Measurements from ENCODE around the gene PPP1R37.

Gene PPP1R37

DNA sequence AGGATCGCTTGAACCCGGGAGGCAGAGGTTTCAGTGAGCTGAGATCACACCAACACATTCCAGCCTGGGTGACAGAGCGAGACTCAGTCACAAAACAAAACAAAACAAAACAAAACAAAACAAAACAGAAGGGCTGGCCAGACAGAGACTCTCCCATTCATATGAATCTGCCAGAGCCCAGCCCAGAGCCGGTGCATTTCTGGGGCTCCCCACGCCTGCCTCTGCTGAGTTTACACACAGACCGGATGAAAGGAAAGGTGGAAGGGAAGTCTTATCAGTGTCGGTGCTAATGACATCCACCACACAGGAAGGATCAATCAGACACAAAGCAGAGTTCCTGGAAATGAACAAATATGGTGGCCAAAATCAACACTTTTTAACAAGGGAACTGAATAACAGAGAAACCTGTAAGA is 78.2 kb downstream of the PPP1R37 start:
- H3K36me3 ChIP-seq (ENCODE audit: control insufficient read depth, insufficient read depth, low read length) = no peaks in the 10 kb centered on the region
- WGBS (ENCODE audit: insufficient coverage, insufficient read length) = no CpG with 5 or more reads among the region's 7 CpGs
- DNase-seq (ENCODE audit: low read depth, low spot score) = no peak
- H3K4me1 ChIP-seq (ENCODE audit: control insufficient read depth, insufficient read depth, low read length) = peaks cover 3% of the 10 kb centered on the region; the same call in 1 of the 2 replicates
- no peaks in the 10 kb centered on the region for H3K27me3 ChIP-seq (ENCODE audit: control insufficient read depth, insufficient read depth, low read length)
- no peaks in the 10 kb centered on the region for H3K9me3 ChIP-seq (ENCODE audit: control insufficient read depth, insufficient read depth, low read length)
- H3K27ac ChIP-seq (ENCODE audit: low read length) = no peak overlapping the region
- no peak overlapping the region for H3K4me3 ChIP-seq (ENCODE audit: low read length)

DNA sequence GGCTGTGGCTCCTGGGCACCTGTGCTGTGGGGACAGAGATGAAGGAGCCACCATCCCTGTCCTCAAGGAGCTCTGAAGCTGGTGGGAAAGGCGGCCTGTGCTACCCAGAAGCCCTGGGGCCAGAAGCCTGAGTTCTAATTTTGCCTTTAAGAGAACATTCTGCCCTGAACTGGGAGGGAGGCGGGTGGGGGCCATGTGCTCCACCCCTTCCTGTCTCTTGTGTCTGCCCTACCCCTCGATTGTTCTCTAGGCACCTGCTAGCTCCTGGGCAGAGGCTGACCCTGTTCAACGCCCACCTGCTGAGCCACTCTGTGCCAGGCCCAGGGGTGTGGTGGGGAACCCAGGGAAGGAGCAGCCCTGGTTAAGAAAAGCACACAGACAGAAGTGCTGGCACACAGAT is 79.2 kb downstream of the PPP1R37 start:
- Histone ChIP-seq H3K4me3 (ENCODE audit: low read length) (no peak overlapping the region), H3K36me3 (ENCODE audit: control insufficient read depth, insufficient read depth, low read length) (no peaks in the 10 kb centered on the region), H3K9me3 (ENCODE audit: control insufficient read depth, insufficient read depth, low read length) (no peaks in the 10 kb centered on the region), H3K27ac (ENCODE audit: low read length) (no peak overlapping the region), H3K4me1 (ENCODE audit: control insufficient read depth, insufficient read depth, low read length) (no peaks in the 10 kb centered on the region; the same call in 1 of the 2 replicates), H3K27me3 (ENCODE audit: control insufficient read depth, insufficient read depth, low read length) (no peaks in the 10 kb centered on the region)
- no CpG with 5 or more reads among the region's 4 CpGs for WGBS (ENCODE audit: insufficient coverage, insufficient read length)
- no peak for DNase-seq (ENCODE audit: low read depth, low spot score)

DNA sequence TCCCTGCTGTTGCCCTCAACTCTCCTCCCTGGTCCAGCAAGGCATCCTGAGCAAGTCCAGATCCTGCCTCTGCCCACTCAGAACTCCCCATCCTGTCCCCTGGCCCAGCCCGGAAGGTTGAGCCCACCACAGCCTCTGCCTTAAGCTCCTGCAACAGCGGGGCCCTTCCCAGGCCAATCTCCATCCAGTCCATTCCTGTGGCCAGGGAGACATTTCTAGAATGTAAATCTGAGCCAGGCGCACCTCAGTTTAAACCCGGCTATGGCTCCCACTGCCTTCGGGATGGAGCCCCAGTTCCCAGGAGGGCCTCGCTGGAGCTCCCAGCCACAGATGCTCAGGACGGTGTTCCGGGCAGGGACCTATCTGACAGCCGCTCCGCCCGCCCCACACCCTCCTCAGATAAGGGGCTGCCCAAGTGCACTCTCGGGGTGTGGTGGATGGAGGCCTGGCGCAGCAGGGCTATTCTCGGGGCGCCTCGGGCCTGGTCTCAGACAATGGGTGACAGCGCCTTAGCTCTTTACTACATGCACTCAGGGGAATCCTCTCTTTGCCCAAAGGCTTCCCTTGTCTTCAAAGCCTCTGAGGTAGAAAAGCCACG is 79.7 kb downstream of the PPP1R37 start:
- no peak for DNase-seq (ENCODE audit: low read depth, low spot score)
- no peak overlapping the region for H3K4me3 ChIP-seq (ENCODE audit: low read length)
- no peaks in the 10 kb centered on the region for H3K27me3 ChIP-seq (ENCODE audit: control insufficient read depth, insufficient read depth, low read length)
- H3K4me1 ChIP-seq (ENCODE audit: control insufficient read depth, insufficient read depth, low read length) = no peaks in the 10 kb centered on the region; the same call in 1 of the 2 replicates
- no CpG with 5 or more reads among the region's 18 CpGs for WGBS (ENCODE audit: insufficient coverage, insufficient read length)
- no peak overlapping the region for H3K27ac ChIP-seq (ENCODE audit: low read length)
- no peaks in the 10 kb centered on the region for H3K36me3 ChIP-seq (ENCODE audit: control insufficient read depth, insufficient read depth, low read length)
- H3K9me3 ChIP-seq (ENCODE audit: control insufficient read depth, insufficient read depth, low read length) = no peaks in the 10 kb centered on the region

DNA sequence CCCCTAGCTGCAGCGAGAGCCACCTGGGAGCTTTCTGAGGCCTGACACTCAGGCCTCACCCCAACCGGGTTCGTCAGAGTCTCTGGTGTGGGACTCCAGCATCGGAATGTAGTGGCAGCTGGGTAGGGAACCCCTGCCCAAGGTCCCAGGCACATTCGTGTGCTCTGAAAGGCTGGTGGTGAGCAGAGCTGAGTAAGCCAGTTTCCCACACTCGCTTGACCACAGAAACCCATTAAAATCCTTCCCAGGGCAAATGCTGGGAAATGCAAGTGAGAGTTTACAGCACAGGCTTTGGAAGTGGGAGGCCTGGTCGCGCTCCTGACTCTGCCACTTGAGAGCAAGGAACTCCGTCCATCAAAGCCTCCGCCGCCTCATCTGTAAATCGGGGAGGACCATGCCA is 80.8 kb downstream of the PPP1R37 start:
- no peaks in the 10 kb centered on the region for H3K36me3 ChIP-seq (ENCODE audit: control insufficient read depth, insufficient read depth, low read length)
- WGBS (ENCODE audit: insufficient coverage, insufficient read length) = no CpG with 5 or more reads among the region's 12 CpGs
- H3K9me3 ChIP-seq (ENCODE audit: control insufficient read depth, insufficient read depth, low read length) = no peaks in the 10 kb centered on the region
- H3K4me3 ChIP-seq (ENCODE audit: low read length) = no peak overlapping the region
- no peaks in the 10 kb centered on the region for H3K27me3 ChIP-seq (ENCODE audit: control insufficient read depth, insufficient read depth, low read length)
- no peaks in the 10 kb centered on the region; the same call in 1 of the 2 replicates for H3K4me1 ChIP-seq (ENCODE audit: control insufficient read depth, insufficient read depth, low read length)
- no peak overlapping the region for H3K27ac ChIP-seq (ENCODE audit: low read length)
- no peak for DNase-seq (ENCODE audit: low read depth, low spot score)

DNA sequence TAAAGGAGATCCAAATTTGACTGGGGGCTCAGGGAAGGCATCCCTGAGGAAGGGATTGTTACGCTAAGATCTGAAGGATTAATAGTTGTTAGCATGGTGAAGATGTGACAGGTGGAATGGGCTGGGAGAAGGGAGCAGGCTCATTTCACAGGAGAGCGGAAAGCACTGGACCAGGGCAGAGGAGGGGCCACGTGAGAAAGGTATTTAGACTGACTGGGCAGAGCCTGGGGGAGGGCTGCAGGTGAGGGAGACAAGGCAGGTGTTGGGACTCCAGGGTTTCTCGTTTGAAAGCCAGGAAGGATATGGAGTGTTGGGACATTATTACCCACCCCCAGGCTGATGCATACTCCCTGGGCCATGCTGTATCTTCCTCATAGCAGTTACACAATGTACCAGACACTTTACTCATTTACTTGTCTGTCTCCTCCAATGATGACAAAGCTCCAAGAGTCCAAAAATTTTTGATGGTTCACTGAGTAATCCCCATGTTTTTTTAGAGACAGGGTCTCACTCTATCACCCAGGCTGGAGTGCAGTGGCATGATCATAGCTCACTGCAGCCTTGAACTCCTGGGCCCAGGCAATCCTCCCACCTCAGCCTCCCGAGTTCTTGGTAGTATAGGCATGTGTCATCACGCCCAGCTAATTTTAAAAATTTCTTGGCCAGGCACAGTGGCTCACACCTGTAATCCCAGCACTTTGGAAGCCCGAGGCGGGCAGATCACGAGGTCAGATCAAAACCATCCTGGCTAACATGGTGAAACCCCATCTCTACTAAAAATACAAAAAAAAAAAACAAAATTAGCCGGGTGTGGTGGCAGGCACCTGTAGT is 82.8 kb downstream of the PPP1R37 start:
- Histone ChIP-seq H3K9me3 (ENCODE audit: control insufficient read depth, insufficient read depth, low read length) (no peaks in the 10 kb centered on the region), H3K4me3 (ENCODE audit: low read length) (no peak overlapping the region), H3K4me1 (ENCODE audit: control insufficient read depth, insufficient read depth, low read length) (no peaks in the 10 kb centered on the region; the same call in 1 of the 2 replicates), H3K27me3 (ENCODE audit: control insufficient read depth, insufficient read depth, low read length) (no peaks in the 10 kb centered on the region), H3K27ac (ENCODE audit: low read length) (no peak overlapping the region), H3K36me3 (ENCODE audit: control insufficient read depth, insufficient read depth, low read length) (no peaks in the 10 kb centered on the region)
- DNase-seq (ENCODE audit: low read depth, low spot score) = no peak
- no CpG with 5 or more reads among the region's 10 CpGs for WGBS (ENCODE audit: insufficient coverage, insufficient read length)

DNA sequence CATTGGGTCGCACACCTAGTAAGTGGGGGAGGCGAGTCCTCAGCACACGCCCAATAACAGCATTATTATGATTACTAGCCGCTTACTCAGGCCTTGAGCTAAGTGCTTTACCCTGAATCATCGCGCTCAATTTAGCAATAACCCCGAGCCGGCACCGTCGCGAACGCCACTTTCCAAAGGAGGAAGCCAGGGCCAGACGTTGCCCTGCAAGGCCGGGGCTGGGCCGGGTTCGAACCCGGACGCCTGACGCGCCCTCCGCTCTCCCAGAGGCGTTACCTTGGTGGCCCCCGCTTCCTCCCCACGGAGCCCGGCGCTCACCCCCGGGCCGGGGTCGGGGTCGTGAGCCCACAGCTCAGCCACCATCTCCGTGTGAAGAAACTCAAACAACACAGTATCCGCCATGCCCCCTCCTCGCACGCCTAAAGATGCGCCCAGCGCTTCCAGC is 84.9 kb downstream of the PPP1R37 start, which contains the start of gene TRAPPC6A:
Gene TRAPPC6A, minus strand, starts transcription at position 421 of the 445 bp plus-strand sequence. Its CDS starts 19 bp downstream, at position 402.
- WGBS (ENCODE audit: insufficient coverage, insufficient read length) = no CpG with 5 or more reads among the region's 36 CpGs
- no peaks in the 10 kb centered on the region for H3K9me3 ChIP-seq (ENCODE audit: control insufficient read depth, insufficient read depth, low read length)
- no peak within 1 kb of the TSS for H3K27ac ChIP-seq (ENCODE audit: low read length)
- H3K4me1 ChIP-seq (ENCODE audit: control insufficient read depth, insufficient read depth, low read length) = no peaks in the 10 kb centered on the region
- no peaks in the 10 kb centered on the region for H3K36me3 ChIP-seq (ENCODE audit: control insufficient read depth, insufficient read depth, low read length)
- peak within 1 kb of the TSS; percentile 93 for H3K4me3 ChIP-seq (ENCODE audit: low read length)
- H3K27me3 ChIP-seq (ENCODE audit: control insufficient read depth, insufficient read depth, low read length) = no peaks in the 10 kb centered on the region
- DNase-seq (ENCODE audit: low read depth, low spot score) = no peak

DNA sequence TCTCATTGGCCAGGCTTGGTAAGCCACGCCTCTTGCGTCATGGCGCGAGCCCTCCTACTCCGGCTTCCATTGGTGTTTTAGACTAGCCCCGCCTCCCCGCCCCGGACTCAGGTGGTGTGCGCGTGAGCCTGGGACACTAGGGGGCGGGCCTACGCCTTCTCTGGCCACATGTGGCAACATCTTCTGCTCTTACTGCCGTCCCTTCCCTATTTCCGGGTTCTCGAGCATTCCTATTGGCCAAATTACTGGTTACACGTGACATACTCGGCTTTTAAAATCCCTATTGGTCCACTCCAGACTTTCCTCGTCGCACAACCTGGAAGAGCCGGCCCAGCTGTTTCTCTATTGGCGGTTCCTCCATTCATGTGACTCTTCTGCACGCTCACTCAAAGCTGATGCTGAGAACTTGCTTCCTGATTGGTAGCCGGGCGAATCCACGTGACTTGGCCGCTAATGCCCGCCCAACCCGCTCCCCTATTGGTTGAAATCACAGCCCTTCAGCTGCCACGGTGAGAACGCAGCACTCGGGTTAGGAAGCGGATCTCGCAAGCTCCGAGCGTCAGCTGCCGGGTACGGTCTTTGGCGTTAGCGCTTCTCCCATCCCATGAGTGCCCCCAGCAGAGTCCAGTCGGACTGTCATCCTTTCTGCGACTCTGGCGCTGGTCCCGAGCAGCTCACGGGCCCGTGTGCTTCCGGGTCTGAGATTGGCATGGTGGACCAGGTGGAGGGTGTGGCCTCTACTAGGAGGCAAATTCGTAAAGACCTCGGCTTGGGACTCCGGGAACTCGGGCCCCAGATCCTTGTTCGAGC is 85.5 kb downstream of the PPP1R37 start, which contains the start of gene BLOC1S3:
Gene BLOC1S3, plus strand, starts transcription at position 523 of the 810 bp plus-strand sequence. CDS start 513 bp downstream, outside the sequence.
- no peaks in the 10 kb centered on the region for H3K36me3 ChIP-seq (ENCODE audit: control insufficient read depth, insufficient read depth, low read length)
- H3K9me3 ChIP-seq (ENCODE audit: control insufficient read depth, insufficient read depth, low read length) = no peaks in the 10 kb centered on the region
- WGBS (ENCODE audit: insufficient coverage, insufficient read length) = no CpG with 5 or more reads among the region's 51 CpGs
- H3K4me1 ChIP-seq (ENCODE audit: control insufficient read depth, insufficient read depth, low read length) = no peaks in the 10 kb centered on the region
- H3K27me3 ChIP-seq (ENCODE audit: control insufficient read depth, insufficient read depth, low read length) = no peaks in the 10 kb centered on the region
- DNase-seq (ENCODE audit: low read depth, low spot score) = peak; percentile 99
- peak within 1 kb of the TSS; percentile 93 for H3K4me3 ChIP-seq (ENCODE audit: low read length)
- H3K27ac ChIP-seq (ENCODE audit: low read length) = no peak within 1 kb of the TSS

DNA sequence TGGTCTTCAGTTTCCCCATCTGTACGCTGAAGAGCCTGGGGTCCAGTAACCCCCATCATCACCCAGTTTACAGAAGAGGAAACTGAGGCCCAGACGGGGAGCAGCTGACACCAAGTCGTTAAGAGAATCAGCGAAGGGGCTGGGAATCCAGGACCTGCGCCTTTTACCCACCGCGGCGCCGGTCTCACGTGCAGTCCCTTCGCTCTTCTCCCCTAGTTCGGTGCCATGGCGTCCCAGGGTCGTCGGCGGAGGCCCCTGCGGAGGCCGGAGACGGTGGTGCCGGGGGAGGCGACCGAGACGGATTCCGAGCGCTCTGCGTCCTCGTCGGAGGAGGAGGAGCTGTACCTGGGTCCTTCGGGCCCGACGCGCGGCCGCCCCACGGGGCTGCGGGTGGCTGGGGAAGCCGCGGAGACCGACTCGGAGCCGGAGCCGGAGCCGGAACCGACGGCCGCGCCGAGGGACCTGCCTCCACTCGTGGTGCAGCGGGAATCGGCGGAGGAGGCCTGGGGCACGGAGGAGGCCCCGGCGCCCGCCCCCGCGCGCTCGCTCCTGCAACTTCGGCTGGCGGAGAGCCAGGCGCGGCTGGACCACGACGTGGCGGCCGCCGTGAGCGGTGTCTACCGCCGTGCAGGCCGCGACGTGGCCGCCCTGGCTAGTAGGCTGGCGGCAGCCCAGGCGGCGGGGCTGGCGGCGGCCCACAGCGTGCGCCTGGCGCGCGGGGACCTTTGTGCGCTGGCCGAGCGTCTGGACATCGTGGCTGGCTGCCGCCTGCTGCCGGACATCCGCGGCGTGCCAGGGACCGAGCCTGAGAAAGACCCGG is 86.3 kb downstream of the PPP1R37 start:
- no peak for DNase-seq (ENCODE audit: low read depth, low spot score)
- no CpG with 5 or more reads among the region's 97 CpGs for WGBS (ENCODE audit: insufficient coverage, insufficient read length)

DNA sequence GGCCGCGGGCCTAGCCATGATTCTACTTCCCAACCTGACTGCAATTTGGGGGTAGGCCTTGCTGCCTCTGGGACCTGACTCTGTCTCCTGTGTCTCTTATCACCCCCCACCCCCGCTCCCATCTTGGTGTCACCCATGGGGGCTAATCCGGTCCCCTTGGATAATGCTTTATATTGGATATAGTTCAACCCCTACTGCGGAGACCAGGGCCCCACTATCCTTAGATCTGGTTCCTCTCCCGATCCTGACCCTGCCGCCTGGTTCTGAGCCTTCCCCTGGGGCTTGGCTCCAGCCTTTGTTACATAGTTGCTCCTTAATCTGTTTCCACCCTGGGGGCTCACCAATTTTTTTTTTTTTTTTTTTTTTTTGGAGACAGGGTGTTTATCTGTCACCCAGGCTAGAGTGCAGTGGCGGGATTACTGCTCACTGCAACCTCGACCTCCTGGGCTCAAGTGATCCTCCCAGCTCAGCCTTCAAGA is 87.0 kb downstream of the PPP1R37 start:
- H3K9me3 ChIP-seq (ENCODE audit: control insufficient read depth, insufficient read depth, low read length) = no peaks in the 10 kb centered on the region
- H3K27ac ChIP-seq (ENCODE audit: low read length) = no peak overlapping the region
- DNase-seq (ENCODE audit: low read depth, low spot score) = no peak
- no CpG with 5 or more reads among the region's 9 CpGs for WGBS (ENCODE audit: insufficient coverage, insufficient read length)
- H3K4me3 ChIP-seq (ENCODE audit: low read length) = peak overlapping the region; percentile 93; the same call in 1 of the 2 replicates
- no peaks in the 10 kb centered on the region for H3K27me3 ChIP-seq (ENCODE audit: control insufficient read depth, insufficient read depth, low read length)
- H3K4me1 ChIP-seq (ENCODE audit: control insufficient read depth, insufficient read depth, low read length) = no peaks in the 10 kb centered on the region
- no peaks in the 10 kb centered on the region for H3K36me3 ChIP-seq (ENCODE audit: control insufficient read depth, insufficient read depth, low read length)

More for the DNA sequence above, 86.3 kb downstream of the PPP1R37 start:
- Histone ChIP-seq H3K27me3 (ENCODE audit: control insufficient read depth, insufficient read depth, low read length) (no peaks in the 10 kb centered on the region), H3K9me3 (ENCODE audit: control insufficient read depth, insufficient read depth, low read length) (no peaks in the 10 kb centered on the region), H3K4me3 (ENCODE audit: low read length) (peak overlapping the region; percentile 93; the same call in 1 of the 2 replicates), H3K36me3 (ENCODE audit: control insufficient read depth, insufficient read depth, low read length) (no peaks in the 10 kb centered on the region), H3K4me1 (ENCODE audit: control insufficient read depth, insufficient read depth, low read length) (no peaks in the 10 kb centered on the region), H3K27ac (ENCODE audit: low read length) (no peak overlapping the region)

Measured in iPS DF 6.9 (cell line).